ENCODE results near the gene ZCCHC3.
"Not testable (repeated sequence)": the region's sequence is repeated elsewhere in the genome, so short reads cannot be mapped to it uniquely, and the experiment has no call there.

ZCCHC3 gene

DNA sequence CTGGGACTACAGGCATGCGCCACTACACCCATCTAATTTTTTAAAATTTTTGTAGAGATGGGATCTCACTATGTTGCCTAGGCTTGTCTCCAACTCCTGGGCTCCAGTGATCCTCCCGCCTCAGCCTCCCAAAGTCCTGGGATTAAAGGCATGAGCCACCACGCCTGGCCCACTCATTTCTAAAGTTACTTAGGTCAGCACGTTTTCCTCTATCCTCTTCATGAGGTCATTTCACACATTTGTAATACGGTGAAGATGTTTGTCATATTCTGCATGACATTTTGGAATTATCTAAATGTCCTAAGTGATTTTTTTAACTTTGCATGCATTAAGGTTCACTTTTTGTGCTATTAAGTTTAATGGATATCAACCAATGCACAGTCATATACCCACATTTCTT lies 16.0 kb downstream of the ZCCHC3 start:
- no peak for DNase-seq (ENCODE audit: low read depth in 2 of 2)

DNA sequence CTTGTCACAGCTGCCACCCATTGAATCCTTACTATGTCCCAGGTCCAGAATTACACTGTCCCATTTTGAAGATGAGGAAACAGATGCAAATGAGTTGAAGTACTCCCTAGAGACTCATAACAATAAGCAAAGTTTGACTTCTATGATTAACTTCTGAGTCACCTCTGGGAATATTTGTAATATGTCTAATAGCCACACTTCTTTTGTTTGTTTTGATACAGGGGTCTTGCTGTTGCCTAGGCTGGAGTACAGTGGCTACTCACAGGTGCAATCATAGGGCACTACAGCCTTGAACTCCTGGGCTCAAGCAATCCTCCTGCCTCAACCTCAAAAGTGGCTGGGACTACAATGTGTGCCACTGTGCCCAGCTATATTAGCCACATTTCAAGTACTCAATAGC lies 16.6 kb downstream of the ZCCHC3 start:
- no peak for DNase-seq (ENCODE audit: low read depth in 2 of 2)

DNA sequence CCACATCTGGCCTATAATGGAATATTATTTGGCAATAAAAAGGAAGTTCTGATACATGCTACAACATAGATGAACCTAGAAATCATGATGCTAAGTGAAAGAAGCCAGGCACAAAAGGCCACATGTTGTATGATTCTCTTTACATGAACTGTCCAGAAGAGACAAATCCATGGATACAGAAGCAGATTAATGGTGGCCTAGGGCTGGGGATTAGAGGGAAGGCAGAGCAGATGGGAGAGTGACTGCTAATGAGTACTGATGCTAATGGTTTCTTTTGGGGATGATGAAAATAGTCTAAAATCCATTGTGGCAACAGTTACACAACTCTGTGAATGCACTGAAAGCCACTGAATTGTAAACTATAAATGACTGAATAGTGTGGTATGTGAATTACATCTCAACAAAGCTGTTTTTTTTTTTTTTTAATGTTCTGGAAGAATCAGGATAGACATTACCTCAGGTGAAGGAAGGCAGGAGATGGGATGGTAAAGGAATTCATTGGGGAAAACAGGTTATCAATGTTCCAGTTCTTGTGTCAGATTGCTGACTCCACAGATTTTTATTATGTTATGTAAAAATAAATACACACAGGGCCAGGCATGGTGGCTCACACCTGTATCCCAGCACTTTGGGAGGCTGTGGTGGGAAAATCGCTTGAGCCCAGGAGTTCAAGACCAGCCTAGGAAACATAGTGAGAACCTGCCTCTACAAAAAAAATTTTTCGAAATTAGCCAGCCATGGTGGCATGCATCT lies 19.1 kb downstream of the ZCCHC3 start:
- peak in 1 of 2 experiments; percentile 19 for DNase-seq (ENCODE audit: low read depth in 2 of 2)

DNA sequence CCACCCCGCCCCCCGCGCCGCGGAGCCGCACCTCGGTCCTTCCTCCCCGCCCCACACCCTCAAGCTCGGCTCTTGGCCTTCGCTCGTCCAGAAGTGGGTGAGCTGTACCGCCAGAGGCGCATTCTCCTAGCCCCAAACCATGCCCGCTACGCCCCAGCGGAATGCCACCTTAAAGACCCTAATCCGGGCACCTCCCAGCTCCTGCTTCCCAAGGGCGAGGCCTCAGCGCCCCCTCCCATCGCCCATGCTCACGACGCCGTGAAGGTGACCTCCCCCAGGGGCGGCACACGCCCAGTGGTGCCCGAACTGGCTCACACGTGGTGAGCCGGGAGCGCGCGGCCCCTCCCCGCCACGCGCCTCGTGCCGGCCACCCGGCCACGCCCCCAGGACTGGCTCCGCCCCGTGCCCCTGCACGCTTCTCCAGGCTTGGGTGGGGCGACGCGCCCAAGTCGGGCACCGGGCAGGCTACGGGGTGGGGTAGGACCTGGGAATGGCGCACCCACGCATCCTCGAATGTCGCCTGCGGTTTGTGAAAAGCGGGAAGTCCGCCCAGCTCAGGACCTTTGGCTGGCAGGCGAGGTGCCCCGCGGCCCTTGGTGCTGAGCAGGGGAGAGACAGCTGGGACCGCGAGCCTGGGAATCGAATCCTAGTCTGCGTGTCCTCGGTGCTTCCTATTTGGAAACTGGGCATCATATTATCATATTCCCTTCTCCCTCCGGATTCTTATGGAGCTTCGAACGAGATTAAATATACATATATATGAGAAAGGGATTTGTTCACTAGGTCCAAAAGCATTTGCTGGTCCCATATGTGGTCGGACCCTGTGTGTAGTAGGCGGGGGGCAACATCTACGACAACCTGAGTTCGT lies 27.0 kb downstream of the ZCCHC3 start:
- peak in 1 of 2 experiments; percentile 53 for DNase-seq (ENCODE audit: low read depth in 2 of 2)

DNA sequence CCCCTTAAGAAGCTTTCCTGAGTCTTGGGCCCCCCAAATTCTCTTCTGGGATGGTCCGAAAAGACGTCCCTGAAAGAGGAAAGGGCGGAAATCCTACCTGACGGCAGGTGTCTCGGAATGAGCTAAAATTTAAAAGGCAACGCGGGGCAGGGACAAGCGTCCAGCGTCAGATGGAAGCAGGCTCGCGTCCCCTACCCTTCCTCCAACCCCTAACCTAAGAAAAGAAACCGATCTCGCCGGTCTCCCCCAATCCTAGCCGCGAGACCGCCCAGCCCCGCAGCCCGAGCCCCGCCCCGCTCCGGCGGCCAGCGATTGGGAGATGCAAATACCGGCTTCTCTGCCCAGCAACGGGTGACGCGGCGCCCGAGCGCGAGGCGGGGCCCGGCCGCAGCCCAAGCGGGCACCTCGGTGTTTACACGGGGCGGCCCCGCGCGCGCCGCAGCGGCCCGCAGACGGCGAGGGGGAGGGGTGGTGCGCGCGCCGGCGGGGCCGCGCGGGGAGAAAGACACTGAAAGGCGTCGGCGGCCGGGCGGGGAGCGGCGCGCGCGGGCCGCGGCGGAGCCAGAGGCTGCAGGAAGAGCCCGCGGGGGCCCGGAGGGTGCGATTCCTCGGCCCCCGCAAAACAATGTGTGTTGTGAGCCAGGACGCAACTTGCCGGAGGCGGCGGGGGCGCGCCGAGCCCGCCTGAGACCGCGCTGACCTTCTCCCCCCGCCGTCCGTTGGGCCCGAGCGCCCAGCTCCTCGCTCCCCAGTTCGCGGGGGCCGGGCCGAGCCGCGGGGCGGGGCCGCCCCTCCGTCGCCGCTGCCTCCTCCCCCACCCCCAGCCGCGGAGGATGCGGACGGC lies 27.9 kb downstream of the ZCCHC3 start, which contains the start of gene SOX12:
Gene SOX12 (plus strand): TSS at position 508 of the 844 bp plus-strand sequence. CDS start 373 bp downstream, outside the sequence.
- DNase-seq (ENCODE audit: low read depth in 2 of 2): peak; percentile 78 to 80

DNA sequence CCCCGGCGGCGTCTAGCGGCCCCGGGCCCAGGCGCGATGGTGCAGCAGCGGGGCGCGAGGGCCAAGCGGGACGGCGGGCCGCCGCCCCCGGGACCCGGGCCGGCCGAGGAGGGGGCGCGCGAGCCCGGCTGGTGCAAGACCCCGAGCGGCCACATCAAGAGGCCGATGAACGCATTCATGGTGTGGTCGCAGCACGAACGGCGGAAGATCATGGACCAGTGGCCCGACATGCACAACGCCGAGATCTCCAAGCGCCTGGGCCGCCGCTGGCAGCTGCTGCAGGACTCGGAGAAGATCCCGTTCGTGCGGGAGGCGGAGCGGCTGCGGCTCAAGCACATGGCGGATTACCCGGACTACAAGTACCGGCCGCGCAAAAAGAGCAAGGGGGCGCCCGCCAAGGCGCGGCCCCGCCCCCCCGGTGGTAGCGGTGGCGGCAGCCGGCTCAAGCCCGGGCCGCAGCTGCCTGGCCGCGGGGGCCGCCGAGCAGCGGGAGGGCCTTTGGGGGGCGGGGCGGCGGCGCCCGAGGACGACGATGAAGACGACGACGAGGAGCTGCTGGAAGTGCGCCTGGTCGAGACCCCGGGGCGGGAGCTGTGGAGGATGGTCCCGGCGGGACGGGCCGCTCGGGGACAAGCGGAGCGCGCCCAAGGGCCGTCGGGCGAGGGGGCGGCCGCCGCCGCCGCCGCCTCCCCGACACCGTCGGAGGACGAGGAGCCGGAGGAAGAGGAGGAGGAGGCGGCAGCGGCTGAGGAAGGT lies 28.7 kb downstream of the ZCCHC3 start:
- no peak for DNase-seq (ENCODE audit: low read depth in 2 of 2)

DNA sequence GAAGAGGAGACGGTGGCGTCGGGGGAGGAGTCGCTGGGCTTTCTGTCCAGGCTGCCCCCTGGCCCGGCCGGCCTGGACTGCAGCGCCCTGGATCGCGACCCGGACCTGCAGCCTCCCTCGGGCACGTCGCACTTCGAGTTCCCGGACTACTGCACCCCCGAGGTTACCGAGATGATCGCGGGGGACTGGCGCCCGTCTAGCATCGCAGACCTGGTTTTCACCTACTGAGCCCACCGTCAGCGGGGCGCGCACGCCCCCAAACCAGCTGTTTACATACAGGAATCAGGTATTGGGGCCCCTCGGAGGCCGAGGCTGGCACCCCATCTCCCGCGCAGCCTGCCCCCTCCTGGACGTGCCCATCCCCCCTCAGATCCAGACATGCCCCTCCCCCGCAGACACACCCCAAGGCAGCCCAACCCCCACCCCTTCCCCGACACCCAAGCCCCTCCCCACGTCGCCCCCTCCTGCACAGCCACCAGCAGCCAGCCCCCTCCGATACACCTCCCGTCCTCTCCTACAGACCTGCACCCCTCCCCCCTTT lies 29.3 kb downstream of the ZCCHC3 start:
- DNase-seq (ENCODE audit: low read depth in 2 of 2): no peak

DNA sequence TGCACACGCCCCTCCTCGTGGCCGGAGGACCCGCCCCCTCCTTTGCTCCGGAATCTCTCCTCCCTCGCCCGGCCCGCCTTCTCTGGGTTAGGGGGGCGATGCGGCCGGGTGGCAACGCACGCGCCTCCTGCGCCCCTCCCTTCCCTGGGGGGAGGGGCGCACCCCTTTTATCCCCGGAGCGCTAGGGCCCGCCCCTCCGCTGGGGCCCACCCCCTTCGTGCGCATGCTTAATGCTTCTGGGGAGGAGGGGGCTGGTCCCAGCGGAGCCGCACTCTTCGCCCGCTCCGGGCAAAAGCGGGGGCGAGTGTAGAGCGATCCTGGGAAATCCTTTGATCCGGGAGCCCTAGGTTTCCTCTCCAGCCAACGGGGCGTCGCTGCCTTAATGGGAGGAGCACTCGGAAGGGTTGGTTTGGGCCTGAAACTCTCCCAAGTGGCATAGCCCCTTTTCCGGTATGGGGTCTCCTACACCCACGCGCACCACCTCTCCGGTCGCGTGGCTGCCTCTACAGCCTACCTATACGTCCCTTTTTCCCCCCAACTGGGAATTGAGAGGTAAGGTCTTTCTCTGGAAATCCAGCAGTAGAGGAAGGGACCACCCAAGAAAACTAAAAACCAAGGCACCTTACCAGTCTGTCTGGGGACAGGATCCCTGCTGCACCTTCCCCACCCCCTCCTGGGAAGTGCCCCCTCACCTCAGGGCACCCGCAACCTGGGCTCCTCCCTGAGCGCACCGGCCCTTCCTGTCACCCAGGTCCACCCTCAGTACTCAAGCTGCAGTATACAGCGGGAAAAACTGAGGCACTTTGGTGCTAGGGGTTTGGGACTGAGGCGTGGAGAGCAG lies 30.0 kb downstream of the ZCCHC3 start:
- peak; percentile 90 to 93 for DNase-seq (ENCODE audit: low read depth in 2 of 2)

DNA sequence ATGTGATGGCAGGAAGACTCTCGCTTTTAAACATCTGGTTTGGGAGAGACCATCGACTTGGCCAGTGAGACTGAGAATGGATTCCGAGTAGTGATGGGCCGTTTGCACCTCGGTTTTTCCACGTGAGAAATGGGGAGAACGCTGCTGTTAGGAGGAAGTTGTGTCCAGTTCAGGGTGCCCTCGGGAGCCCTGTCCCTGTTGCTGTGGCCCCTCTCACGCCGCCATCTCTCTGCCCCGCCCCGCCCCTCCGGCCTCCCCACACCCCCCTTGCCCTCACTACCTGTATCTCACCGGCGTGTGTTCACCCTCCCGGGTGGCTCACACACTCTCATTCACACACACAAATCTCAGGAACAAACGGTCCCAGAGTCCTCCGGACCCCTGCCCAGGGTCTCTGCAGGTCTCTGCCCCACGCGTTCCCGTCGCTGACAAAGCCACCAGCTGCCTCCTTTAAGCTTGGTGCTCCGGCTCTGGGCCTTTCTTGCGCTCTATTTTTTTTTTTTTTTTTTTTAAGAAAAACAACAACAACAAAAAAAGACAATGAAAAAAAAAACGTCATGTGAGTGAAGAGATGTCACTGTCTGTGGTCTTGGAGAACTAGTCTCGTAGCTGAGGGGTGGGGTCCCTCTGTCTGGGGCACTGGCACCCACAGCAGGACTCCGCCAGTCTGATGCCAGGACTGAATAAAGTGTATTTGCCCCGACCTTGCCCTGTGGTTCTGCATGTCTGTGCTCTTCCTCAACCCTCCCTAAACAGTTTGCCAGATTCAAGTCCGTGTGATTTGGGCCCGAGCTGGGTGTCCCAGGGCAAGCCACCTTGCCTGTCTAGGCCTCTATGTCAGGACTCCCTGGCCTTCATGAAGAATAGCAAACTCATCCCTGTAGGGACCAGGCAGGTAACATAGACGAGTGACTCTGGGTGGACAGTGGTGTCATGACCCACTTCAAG lies 30.9 kb downstream of the ZCCHC3 start:
- DNase-seq (ENCODE audit: low read depth in 2 of 2): no peak

DNA sequence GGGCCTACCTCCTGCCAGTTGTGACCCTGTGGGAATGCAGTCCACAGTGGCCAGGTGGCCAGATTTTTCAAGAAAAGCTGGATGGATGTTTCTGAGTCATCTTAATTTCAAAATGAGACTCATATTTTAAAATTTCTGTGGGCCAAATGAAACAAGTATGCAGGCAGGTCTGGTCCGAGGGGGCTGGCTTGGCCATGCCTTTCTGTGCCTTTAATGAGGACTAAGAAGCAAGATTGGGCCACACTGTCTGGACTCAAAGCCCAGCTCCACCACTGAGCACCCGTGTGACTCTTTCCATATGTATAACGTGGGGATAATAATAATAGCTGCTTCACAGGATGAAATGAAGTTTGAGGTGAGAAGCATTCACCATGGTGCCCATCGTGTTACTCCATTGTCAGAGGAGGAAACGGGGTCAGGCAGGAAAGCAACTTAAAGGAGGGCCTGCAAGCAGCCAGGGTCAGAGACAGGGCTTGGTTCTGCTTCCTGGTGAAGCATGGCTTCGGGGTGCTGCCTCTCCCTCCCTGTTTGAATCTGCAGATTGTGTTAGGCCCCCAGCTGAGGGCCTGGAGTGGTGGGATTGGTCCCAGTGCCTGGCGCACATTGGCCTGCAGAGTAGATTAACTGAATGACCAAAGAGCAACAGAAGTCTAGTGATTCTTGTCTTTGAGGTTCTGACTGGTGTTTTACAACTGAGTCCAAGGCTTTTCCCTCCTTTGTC lies 31.8 kb downstream of the ZCCHC3 start:
- no peak for DNase-seq (ENCODE audit: low read depth in 2 of 2)

DNA sequence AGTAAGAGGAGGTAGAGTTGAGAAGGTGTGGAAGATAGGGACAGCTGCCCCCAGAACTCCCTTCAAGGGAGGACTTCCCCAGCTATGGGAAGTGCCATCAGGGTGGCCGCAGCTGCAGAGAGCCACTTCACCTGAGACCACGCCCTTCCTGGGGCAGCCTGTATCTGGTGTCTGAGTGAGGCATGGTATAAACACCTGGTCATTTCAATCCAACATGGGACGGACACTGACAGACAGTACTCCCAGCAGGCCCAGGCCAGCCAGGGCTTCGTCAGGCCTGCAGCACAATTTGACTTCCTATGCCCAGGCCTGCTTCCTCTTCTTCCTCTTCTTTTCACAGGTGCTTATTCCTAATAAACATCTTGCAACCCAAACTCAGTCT lies 32.5 kb downstream of the ZCCHC3 start:
- DNase-seq (ENCODE audit: low read depth in 2 of 2): no peak

DNA sequence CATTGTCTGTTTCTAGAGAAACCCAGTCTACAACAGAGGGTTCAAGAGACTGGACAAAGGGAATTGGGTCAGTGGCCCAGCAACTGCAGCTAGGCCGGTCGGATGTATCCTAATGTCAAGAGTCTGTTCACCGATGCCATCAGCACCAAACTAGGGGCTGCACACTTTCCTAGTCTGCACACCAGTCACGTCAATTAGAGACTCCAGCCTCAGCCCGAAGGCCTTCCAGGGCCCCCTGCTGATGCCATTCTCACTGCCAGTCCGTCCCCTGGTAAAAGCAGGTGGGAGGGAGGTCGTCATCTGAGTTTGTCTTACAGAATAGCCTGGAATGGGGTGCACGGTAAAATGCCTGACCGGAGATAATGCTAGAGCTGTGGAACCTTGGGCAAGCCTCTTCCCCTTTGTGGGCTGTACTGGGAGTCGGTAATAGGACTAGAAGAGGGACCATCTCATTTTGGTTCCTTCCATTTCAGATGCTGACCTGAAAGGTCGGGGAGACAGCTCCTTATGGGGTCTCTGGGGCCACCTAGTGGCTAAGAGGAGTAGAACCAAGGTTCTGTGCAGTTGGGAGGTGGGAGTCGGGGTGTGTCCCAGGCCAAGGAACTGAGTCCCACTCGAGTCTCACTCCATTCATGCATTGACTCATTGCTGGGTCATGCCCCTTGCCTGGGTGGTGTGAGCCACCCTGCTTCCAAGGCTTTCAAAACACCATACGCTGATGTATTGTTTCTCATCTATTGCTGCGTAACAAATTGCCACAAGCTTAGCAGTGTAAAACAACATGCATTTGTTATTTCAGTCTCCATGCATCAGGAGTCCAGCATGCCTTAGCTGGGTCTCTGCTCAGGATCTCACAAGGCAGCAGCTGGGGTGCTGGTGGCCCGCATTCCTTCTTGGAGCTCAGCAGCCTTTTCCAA lies 33.1 kb downstream of the ZCCHC3 start:
- DNase-seq (ENCODE audit: low read depth in 2 of 2): peak in 1 of 2 experiments; percentile 31

DNA sequence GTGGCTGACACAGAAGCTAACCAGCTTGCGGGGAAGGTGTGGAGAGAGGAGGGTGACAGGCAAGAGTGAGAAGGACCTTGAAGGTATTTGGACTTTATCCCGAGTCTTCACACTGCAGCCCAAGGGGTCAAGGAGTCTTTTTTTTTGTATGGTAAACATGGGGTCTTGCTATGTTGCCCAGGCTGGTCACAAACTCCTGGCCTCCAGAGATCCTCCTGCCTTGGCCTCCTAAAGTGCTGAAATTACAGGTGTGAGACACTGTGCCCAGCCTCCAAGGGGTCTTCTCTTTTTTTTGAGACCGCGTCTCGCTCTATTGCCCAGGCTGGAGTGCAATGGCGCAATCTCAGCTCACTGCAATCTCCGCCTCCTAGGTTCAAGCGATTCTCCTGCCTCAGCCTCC lies 37.2 kb downstream of the ZCCHC3 start:
- DNase-seq (ENCODE audit: low read depth in 2 of 2): no peak

DNA sequence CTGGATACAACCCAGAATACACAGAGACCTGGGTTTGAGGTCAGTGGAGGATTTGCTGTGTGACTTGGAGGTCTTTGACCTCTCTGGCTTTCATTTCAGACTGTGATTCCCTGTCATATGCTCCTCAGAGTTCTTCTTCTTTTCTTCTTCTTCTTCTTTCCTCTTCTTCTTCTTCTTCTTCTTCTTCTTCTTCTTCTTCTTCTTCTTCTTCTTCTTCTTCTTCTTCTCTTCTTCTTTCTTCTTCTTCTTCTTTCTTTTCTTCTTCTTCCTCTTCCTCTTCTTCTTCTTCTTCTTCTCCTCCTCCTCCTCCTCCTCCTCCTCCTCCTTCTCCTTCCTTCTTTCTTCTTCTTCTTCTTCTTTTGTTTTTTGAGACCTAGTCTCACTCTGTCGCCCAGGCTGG lies 38.7 kb downstream of the ZCCHC3 start:
- DNase-seq (ENCODE audit: low read depth in 2 of 2): not testable (repeated sequence)

DNA sequence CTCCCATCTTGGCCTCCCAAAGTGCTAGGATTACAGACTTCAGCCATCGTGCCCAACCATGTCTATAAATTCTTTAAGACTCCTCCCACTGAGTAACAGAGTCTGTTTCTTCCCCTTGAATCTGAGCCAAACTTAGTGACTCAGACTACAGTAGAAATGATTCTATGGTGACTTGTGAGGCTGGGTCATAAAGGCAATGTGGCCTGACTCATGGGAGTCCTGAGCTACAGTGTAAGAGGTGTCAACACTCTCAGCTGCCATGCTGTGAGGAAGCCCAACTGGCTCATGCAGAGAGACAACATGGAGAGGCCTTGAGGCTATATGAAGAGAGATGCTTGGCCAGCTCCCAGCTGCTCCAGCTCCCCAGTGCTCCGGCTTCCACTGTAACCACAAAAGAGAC lies 44.3 kb downstream of the ZCCHC3 start:
- DNase-seq (ENCODE audit: low read depth in 2 of 2): no peak

DNA sequence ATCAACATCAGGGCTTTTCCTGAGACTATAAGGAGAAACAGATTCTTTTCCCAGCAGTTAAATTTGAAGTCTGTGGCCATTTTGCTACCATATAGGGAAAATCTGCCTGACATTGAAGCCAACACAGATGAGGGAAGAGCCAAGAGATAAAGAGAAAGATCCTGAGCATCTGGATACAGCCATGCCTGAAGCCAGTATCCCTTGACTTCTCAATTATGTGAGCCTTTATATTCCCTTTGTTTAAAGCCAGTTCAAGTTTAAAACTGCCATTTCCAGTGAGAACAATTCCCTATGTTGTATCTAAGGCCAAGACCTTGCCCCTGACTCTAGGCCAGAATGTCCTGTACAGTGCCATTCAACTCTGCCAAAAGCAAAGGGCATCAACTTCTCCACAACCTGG lies 45.7 kb downstream of the ZCCHC3 start:
- no peak for DNase-seq (ENCODE audit: low read depth in 2 of 2)

DNA sequence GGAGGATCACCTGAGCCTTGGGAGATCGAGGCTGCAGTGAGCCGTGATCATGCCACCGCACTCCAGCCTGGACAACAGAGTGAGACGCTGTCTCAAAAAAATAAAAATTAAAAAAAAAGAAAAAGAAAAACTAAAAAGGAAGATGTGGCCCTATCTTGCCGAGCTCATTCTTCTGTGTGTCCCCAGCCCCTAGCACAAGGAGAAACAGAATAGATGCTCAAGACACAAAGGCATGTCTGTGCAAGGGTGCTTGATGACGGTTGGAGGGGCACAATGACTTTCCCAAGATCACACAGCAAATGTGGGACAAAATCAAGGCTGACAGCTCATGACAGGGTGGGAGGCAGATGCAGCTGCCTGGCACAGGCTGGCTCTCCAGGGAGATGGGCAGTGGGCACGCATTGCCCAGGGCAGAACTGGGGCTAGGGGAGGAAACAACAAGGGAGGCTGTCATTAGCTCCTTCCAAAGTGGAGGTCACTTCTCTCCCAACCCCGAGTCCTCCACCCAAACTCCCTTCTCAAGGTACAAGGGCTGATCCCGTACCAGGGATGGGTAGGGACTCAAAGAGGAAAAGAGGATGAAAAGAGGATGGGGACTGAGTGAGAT lies 48.8 kb downstream of the ZCCHC3 start:
- DNase-seq (ENCODE audit: low read depth in 2 of 2): no peak
